ENCODE measurements around the gene NAV2. TPM values are rescaled to one million over a fixed set of nuclear protein-coding genes. Genes with fewer than 3 reads are reported as not detected.

NAV2 gene
- total RNA-seq, 2 experiments from 2014 or later = 0.23 to 0.71 TPM

- ATAC-seq (no peak), DNase-seq (no peak)
- Mint-ChIP-seq H3K4me3 (no peak overlapping the region), H3K9me3 (ENCODE audit: insufficient read depth) (no peaks in the 10 kb centered on the region), H3K36me3 (ENCODE audit: low read depth) (no peaks in the 10 kb centered on the region), H3K27ac (no peak overlapping the region), H3K4me1 (ENCODE audit: low read depth) (no peaks in the 10 kb centered on the region), H3K27me3 (ENCODE audit: low read depth) (peaks cover 2% of the 10 kb centered on the region)
- CTCF ChIA-PET = no interaction called here
- POLR2A ChIA-PET = no interaction called here
These were observed 309.2 kb downstream of the NAV2 start for GRCh38 chr11:20021771-20022362.

DNA sequence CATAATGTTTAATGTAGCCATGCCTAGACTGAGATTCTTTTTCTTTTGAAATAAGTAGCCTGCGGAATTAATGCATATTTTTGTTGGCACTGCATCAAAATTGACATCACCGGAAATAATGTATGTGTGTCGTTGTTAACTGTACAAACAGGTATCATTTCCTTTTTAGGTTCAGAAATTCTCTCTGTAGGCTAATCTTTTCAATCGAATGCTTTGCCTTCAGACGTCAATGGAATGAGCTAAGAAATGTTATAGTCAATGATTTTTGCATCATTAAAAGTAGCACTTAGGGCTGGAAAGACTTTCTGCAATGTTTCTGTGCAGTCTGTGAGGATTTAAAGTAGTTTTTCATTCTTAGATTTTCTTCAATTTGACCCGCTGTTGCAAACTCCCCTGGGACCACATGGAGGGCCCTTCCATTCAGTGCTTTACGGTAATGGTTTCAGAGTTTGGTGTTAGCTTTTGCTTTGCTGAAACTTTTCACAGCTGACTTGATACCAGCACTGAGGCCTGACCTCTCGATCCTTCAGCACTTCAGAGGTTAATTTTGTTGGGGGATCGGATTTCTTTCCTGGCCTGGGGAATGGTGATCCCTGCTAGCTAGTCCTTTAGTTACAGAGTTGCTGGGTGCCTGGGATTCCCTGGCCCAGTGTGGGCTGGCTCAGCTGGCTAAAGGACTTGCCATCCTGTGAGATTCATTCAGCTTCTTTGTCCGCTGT lies 309.9 kb downstream of the NAV2 start:
- ATAC-seq = no peak
- Mint-ChIP-seq H3K9me3 (ENCODE audit: insufficient read depth) (no peaks in the 10 kb centered on the region), H3K27ac (no peak overlapping the region), H3K4me1 (ENCODE audit: low read depth) (no peaks in the 10 kb centered on the region), H3K4me3 (no peak overlapping the region), H3K27me3 (ENCODE audit: low read depth) (peaks cover 2% of the 10 kb centered on the region), H3K36me3 (ENCODE audit: low read depth) (no peaks in the 10 kb centered on the region)
- CTCF ChIA-PET = no interaction called here
- POLR2A ChIA-PET = no interaction called here
- no peak for DNase-seq

GRCh38 chr11:20023082-20023426 lies 310.4 kb downstream of the NAV2 start:
- H3K4me1 Mint-ChIP-seq (ENCODE audit: low read depth) = no peaks in the 10 kb centered on the region
- H3K27me3 Mint-ChIP-seq (ENCODE audit: low read depth) = peaks cover 2% of the 10 kb centered on the region
- H3K36me3 Mint-ChIP-seq (ENCODE audit: low read depth) = no peaks in the 10 kb centered on the region
- no peak overlapping the region for H3K27ac Mint-ChIP-seq
- POLR2A ChIA-PET = no interaction called here
- DNase-seq = no peak
- H3K9me3 Mint-ChIP-seq (ENCODE audit: insufficient read depth) = no peaks in the 10 kb centered on the region
- no peak for ATAC-seq
- CTCF ChIA-PET = no interaction called here
- no peak overlapping the region for H3K4me3 Mint-ChIP-seq

DNA sequence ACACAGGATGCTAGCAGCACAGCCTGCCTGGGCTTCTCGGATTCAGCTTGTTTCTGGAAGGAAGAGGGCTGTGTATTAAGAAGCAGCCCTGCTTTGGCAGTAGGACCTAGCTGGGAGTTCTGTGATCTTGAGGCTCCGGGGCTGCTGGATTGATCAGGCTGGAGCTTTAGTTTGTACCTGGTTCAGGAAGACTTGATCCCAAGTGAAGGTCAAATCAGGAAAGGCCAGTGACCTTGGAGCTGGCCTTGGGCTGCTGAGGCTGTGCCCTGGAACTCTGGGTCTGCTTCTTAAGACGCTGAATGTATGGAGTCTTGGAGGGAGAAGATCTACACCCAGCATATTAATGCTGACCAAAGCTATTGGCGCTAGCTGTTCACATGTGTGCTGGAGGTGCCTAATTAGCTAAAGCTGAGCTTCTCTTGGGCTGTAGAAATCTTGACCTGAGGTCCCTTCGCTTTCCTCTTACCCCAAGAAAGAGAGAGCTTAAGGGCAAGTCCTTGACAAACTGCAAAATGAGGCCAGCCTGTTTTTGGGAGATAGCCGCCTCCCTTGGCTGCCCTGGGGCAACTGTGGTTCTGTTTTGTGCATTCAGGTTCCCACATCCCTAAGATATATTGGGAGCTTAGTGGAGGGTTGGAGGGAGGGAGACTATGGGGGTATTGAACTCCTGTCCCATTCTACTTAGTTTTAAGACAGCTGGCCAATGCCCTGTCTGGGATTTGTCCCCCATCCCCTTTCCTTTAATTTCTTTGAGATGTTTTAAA lies 311.7 kb downstream of the NAV2 start:
- Mint-ChIP-seq H3K27me3 (ENCODE audit: low read depth) (peaks cover 2% of the 10 kb centered on the region), H3K4me1 (ENCODE audit: low read depth) (no peaks in the 10 kb centered on the region), H3K36me3 (ENCODE audit: low read depth) (no peaks in the 10 kb centered on the region), H3K4me3 (no peak overlapping the region), H3K9me3 (ENCODE audit: insufficient read depth) (no peaks in the 10 kb centered on the region), H3K27ac (no peak overlapping the region)
- ChIA-PET POLR2A (no interaction called here), CTCF (no interaction called here)
- ATAC-seq (no peak), DNase-seq (no peak)

- no peak for DNase-seq
- no peak for ATAC-seq
- H3K9me3 Mint-ChIP-seq (ENCODE audit: insufficient read depth) = no peaks in the 10 kb centered on the region
- no peak overlapping the region for H3K27ac Mint-ChIP-seq
- no peaks in the 10 kb centered on the region for H3K36me3 Mint-ChIP-seq (ENCODE audit: low read depth)
- no peak overlapping the region for H3K4me3 Mint-ChIP-seq
- ChIA-PET CTCF (no interaction called here), POLR2A (no interaction called here)
- no peaks in the 10 kb centered on the region for H3K4me1 Mint-ChIP-seq (ENCODE audit: low read depth)
- peaks cover 2% of the 10 kb centered on the region for H3K27me3 Mint-ChIP-seq (ENCODE audit: low read depth)
These were observed 312.7 kb downstream of the NAV2 start for GRCh38 chr11:20025332-20025840.

DNA sequence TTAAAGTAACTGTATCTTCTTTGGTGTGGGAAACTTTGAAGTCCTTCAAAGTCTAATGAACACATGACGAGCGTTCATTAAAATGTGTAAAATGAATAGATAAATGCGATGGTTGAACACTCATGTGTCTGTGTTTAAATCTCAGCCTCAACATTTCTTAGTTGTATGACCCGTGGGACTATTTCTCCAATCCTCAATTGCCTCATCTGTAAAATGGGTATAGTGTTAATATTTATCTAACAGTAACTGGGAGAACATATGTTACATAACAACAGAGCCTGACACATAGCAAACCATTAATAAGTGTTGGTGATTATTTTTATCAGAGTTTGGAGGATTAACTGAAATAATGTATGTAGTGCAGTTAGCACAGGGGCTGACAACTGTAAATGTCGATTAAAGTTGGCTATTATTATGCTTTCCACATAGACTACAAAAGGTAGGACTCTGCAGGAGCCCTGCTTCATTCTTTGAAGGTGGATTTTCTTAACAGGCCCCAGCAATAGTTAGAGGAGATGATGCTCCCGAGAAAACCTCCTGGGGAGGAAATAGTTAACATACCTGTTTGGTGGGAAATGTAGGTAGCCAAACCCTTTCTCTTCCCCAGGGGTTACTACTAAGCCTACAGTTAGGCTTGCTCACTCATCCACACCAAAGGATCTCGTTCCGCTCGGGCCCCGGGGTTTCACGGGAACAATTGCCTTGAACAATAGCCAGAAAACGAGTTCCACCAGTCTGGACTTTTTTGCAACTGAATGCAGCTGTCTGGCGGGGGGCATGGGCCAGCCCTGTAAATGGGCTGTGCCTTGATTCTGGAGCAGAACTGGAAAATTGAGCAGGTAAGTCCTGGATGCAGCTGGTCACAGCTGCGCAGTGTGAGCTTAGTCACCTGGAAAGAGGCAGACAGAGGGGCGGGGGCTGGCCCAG lies 314.3 kb downstream of the NAV2 start:
- CTCF ChIA-PET = no interaction called here
- POLR2A ChIA-PET = no interaction called here
- Mint-ChIP-seq H3K4me3 (no peak overlapping the region), H3K4me1 (ENCODE audit: low read depth) (no peaks in the 10 kb centered on the region), H3K27me3 (ENCODE audit: low read depth) (peaks cover 2% of the 10 kb centered on the region), H3K27ac (no peak overlapping the region), H3K9me3 (ENCODE audit: insufficient read depth) (no peaks in the 10 kb centered on the region), H3K36me3 (ENCODE audit: low read depth) (no peaks in the 10 kb centered on the region)
- DNase-seq (no peak), ATAC-seq (no peak)

DNA sequence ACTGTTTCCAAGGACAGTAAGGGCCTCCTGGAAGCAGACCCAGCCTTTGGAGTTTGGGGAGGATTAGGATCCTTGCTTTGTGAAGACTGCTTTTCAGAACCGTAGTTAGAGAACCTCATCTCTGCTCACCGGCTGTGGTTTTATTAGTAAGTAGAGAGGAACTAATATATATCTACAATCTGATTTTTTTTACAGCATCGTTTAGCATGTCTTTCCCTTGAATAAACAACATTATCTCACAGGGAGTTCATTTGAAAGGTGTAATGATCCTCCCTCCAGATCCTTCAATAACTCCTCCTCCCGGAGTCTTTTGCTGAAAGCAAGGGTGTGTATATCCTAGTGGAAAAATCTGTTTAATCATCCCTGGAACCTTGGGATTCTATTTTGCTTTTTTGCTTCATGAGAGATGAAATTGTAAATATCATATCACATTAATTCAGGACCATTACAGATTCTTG lies 314.9 kb downstream of the NAV2 start:
- ChIA-PET POLR2A (no interaction called here), CTCF (no interaction called here)
- DNase-seq = no peak
- Mint-ChIP-seq H3K4me3 (no peak overlapping the region), H3K27me3 (ENCODE audit: low read depth) (peaks cover 2% of the 10 kb centered on the region), H3K27ac (no peak overlapping the region), H3K4me1 (ENCODE audit: low read depth) (no peaks in the 10 kb centered on the region), H3K36me3 (ENCODE audit: low read depth) (no peaks in the 10 kb centered on the region), H3K9me3 (ENCODE audit: insufficient read depth) (no peaks in the 10 kb centered on the region)
- ATAC-seq = no peak

DNA sequence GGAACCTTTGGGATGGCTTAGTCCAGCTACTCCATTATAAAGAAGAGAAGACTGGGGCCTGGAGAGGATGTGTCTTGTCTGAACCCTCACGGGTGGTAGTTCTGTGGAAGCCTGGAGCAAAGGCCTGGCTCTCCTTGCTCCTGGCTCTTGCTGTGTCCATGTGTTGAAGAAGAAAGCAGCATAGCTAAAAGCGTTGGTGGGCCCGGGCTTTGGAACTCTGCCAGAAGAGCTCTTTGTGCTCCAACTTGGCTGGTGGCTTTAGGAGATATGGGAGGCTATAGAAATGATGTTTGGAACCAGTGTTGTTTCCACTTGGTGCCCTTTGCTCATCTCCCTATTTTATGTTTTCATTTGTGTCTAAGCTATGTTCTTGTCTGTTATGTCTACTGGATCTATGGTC lies 316.6 kb downstream of the NAV2 start:
- Mint-ChIP-seq H3K9me3 (ENCODE audit: insufficient read depth) (no peaks in the 10 kb centered on the region), H3K27ac (no peak overlapping the region), H3K27me3 (ENCODE audit: low read depth) (peaks cover 2% of the 10 kb centered on the region), H3K4me1 (ENCODE audit: low read depth) (no peaks in the 10 kb centered on the region), H3K36me3 (ENCODE audit: low read depth) (no peaks in the 10 kb centered on the region), H3K4me3 (no peak overlapping the region)
- DNase-seq = no peak
- no peak for ATAC-seq
- POLR2A ChIA-PET = no interaction called here
- CTCF ChIA-PET = no interaction called here

- no peak overlapping the region for H3K27ac Mint-ChIP-seq
- CTCF ChIA-PET = no interaction called here
- POLR2A ChIA-PET = no interaction called here
- no peak for DNase-seq
- no peaks in the 10 kb centered on the region for H3K4me1 Mint-ChIP-seq (ENCODE audit: low read depth)
- no peaks in the 10 kb centered on the region for H3K9me3 Mint-ChIP-seq (ENCODE audit: insufficient read depth)
- H3K4me3 Mint-ChIP-seq = no peak overlapping the region
- H3K36me3 Mint-ChIP-seq (ENCODE audit: low read depth) = no peaks in the 10 kb centered on the region
- ATAC-seq = no peak
- H3K27me3 Mint-ChIP-seq (ENCODE audit: low read depth) = no peaks in the 10 kb centered on the region
These were observed 317.8 kb downstream of the NAV2 start for GRCh38 chr11:20030472-20030871.

GRCh38 chr11:20031155-20032001 lies 318.7 kb downstream of the NAV2 start:
- Mint-ChIP-seq H3K27me3 (ENCODE audit: low read depth) (no peaks in the 10 kb centered on the region), H3K4me1 (ENCODE audit: low read depth) (no peaks in the 10 kb centered on the region), H3K4me3 (no peak overlapping the region), H3K9me3 (ENCODE audit: insufficient read depth) (no peaks in the 10 kb centered on the region), H3K36me3 (ENCODE audit: low read depth) (no peaks in the 10 kb centered on the region), H3K27ac (no peak overlapping the region)
- ChIA-PET POLR2A (no interaction called here), CTCF (no interaction called here)
- no peak for DNase-seq
- ATAC-seq = no peak

- Mint-ChIP-seq H3K9me3 (ENCODE audit: insufficient read depth) (no peaks in the 10 kb centered on the region), H3K27me3 (ENCODE audit: low read depth) (no peaks in the 10 kb centered on the region), H3K4me1 (ENCODE audit: low read depth) (no peaks in the 10 kb centered on the region), H3K4me3 (no peak overlapping the region), H3K27ac (no peak overlapping the region), H3K36me3 (ENCODE audit: low read depth) (no peaks in the 10 kb centered on the region)
- ATAC-seq (no peak), DNase-seq (no peak)
- CTCF ChIA-PET = no interaction called here
- POLR2A ChIA-PET = no interaction called here
These were observed 319.5 kb downstream of the NAV2 start for GRCh38 chr11:20032127-20032526.
